ENCODE data around the gene COL2A1.

Gene COL2A1

GRCh38 chr12:48012070-48012469, 7.8 kb upstream of the COL2A1 start:
- DNase-seq (ENCODE audit: low read depth in 2 of 2) = no peak

GRCh38 chr12:48010366-48010970, 6.2 kb upstream of the COL2A1 start:
- DNase-seq (ENCODE audit: low read depth in 2 of 2) = no peak

- DNase-seq (ENCODE audit: low read depth in 2 of 2) = no peak
Observed at GRCh38 chr12:48009471-48009870, 5.2 kb upstream of the COL2A1 start.

- no peak for DNase-seq (ENCODE audit: low read depth in 2 of 2)
Observed at GRCh38 chr12:48008950-48009349, 4.7 kb upstream of the COL2A1 start.

GRCh38 chr12:48008349-48008748, 4.1 kb upstream of the COL2A1 start:
- DNase-seq (ENCODE audit: low read depth in 2 of 2) = no peak

DNA sequence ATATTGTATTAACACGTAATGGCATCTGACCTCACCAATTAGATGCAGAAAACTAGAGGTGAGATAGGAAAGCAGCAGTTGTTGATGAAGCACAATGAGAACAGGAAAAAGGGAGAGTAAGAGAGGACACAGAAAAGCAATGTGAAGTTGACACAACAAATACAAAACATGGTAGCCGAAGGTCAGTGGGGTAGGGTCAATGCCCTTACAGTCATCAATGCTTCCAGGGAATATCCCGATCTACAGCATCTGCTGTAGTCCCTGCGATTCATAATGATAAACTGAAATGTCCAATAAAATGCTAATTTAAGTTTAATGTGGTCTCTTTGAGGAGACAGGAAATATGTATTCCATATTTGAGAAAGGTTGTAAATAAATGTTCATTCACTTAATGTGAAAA, 2.9 kb upstream of the COL2A1 start:
- no peak for DNase-seq (ENCODE audit: low read depth in 2 of 2)

- no peak for DNase-seq (ENCODE audit: low read depth in 2 of 2)
Observed at GRCh38 chr12:48005750-48006021, 1.4 kb upstream of the COL2A1 start.

DNA sequence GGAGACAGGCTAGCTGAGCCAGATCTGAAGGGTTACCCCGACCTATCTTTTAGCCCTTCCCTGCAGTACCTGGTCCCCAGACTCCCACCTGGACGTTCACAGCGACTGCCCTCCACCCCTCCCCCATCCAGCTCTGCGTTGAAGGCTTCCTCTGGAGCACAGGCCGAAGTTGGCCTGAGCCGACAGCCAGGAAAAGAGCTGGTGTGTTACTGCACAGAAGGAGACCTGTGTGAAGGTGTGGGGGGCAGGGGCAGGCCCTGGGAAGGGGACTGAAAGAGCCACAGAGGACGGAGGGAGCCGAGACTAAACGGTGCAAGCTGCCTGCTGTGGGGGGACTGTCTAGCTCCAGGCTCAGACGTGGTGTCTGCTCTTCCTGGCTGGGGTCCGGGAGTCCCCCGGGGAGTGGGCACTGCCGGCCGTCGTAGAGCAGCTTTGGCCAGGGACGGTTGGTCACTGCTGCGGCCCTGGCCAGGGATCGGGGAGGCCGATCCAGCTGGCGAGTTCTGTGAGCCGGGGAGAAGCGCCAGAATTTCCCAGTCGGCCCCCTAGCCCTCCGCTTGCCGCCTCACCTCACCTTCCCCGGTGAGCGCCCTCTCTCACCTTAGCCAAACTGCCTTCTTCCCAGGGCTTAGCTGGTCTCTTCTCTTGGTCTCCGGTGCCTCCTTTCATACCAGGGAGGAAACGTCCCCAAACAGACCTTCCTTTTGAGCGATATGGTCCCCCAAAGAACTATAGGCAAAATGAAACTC, 899 bp upstream of the COL2A1 start:
- DNase-seq (ENCODE audit: low read depth in 2 of 2) = no peak

DNA sequence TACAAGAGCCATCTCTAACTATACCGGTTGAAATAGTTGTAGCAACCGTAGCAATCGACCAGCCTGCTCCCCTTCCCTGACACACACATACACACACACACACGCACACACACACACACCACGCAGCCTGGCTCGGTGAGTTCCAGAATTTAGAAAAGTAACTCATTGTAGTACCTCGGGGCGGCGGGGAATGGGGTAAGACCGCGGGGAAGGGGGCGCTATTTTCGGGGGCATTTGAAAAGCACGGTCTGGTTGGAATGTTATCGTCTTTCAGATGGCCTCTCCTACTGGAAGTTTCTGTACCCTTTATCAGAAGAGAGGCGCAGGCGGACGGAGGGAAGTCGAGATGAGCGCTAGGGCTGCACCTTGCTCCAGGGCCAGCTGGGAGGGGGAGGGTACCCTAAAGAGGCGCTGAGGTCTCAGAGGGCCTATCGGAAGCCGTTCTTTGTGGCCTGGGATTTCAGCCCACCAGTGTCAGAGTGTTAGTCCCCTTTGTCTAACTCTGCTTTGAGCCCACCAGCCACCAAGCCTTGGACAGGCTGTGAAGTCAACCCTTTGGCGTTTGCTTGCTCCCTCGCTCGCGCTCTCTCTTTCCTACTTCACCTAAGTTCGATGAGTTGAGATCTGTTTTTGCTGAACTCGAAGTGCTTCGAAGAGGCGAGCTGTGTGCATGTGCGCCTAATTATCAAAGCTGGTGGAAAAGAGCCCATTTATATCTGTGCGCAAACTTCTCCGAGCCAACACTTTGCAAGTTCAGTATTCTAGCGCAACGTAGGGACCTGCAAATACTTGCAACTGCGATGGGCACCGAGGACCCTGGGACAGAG, 837 bp downstream of the COL2A1 start:
- DNase-seq (ENCODE audit: low read depth in 2 of 2) = no peak

- no peak for DNase-seq (ENCODE audit: low read depth in 2 of 2)
Observed at GRCh38 chr12:48002773-48003218, 1.5 kb downstream of the COL2A1 start.

DNA sequence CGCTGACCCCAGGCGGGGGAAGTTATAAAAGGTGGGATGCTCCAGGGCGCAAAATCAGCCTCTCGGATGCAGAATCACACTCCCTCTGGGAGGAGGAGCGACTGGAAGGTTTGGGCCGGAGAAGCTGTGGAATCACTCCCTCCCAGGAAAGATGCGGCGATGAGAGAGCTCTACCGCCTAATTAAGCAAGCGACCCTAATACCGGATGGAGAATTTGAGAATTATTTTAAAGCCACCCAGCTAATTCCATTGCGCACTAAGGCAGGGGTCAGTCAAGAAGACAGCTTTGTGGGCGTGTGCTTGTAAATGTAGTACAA, 1.9 kb downstream of the COL2A1 start:
- DNase-seq (ENCODE audit: low read depth in 2 of 2) = no peak

- no peak for DNase-seq (ENCODE audit: low read depth in 2 of 2)
Observed at GRCh38 chr12:48001505-48002413, 2.5 kb downstream of the COL2A1 start.

DNA sequence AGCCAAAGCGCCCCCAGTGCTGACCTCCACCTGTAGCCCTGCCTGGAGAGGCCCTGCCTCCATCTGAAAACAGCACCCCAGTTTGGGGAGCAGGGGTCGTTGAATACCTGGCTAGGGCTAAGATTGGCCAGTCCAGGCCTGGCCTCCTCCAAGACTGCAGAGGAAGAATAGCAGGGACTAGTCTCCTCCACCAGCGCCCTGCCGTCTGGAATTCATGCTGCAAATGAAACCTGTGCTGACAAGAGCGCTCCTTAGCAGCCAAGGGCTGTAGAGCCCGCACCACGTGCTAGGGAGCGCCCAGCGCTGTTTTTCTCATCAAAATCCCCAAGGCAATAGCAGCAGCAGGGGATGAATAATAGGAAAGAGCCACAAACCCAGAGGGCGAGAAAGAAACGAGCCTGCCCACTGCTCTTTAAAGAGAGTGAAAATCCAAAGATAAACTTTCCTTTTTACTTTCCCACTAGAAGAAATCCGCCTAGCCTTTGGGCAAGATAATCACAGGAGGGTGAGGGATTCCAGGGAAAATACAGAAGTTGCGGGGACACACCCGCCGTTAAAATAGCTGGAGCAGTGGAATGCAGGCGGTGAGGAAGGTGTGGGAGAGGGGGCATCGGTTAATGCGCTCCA, 3.3 kb downstream of the COL2A1 start:
- no peak for DNase-seq (ENCODE audit: low read depth in 2 of 2)

DNA sequence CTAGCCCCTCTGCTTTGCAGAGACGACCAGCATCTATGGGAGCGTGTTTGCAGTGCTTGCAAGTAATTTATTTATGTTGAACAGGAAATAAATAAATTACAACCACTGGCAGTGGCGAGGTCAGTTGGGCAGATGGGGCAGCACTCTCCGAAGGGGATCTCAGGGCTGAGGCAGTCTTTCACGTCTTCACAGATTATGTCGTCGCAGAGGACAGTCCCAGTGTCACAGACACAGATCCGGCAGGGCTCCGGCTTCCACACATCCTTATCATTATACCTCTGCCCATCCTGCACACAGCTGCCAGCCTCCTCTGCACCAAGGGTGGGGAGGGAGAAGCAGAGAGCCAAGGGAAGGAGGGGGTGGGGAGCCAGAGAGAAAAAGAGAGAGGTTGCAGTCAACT, 4.5 kb downstream of the COL2A1 start:
- DNase-seq (ENCODE audit: low read depth in 2 of 2) = no peak

- DNase-seq (ENCODE audit: low read depth in 2 of 2) = no peak
Observed at GRCh38 chr12:47997321-47997720, 7.0 kb downstream of the COL2A1 start.

GRCh38 chr12:47995981-47996401, 8.3 kb downstream of the COL2A1 start:
- DNase-seq (ENCODE audit: low read depth in 2 of 2) = no peak

GRCh38 chr12:47993491-47993890, 10.8 kb downstream of the COL2A1 start:
- DNase-seq (ENCODE audit: low read depth in 2 of 2) = no peak

- no peak for DNase-seq (ENCODE audit: low read depth in 2 of 2)
Observed at GRCh38 chr12:47992776-47993175, 11.5 kb downstream of the COL2A1 start.

DNA sequence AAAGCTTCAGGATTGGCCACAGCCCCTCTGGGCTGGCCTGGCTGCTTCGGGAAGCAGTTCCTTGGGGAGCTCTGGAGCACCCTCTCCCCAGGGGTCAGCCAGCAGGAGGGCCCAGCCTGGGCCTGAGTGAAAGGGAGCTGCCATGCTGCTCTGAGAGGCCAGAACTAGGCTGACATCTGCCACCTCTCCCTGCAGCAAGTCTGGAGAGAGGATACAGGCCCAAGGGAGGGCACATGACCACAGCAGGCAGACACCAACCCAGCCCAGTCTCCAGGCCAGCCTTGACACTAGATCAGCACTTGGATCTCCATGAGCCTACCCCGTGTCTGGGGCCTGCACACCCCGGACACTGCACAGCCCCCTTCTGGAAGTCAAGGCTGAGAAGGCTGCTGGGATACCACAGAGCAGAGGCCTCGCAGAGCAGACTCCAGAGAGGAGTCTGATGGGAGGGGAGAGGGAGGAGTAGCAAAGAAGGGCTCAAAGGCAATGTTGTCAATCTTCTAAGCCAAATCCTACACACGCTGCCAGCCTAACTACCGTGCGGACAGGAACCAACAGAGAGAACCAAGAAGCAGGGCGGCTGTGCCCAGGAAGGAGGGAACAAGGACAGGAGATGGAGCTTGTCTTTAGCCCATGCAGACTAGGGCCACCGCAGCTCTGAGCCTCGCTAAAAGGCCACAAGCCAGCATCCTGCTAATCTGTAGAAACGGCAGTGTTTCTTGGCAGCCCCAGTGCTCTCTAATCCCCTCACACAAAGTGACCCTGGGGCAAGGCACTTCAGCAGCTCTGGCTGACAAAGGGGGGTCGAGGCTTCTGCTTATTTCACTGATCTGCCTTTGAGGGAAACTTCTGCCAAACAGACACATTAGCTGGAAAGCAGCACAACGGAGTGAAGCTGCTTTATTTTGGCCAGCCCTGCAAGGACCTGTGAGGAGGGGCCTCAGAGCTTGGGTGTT, 12.9 kb downstream of the COL2A1 start:
- DNase-seq (ENCODE audit: low read depth in 2 of 2) = no peak

GRCh38 chr12:47990351-47991105, 13.7 kb downstream of the COL2A1 start:
- no peak for DNase-seq (ENCODE audit: low read depth in 2 of 2)
